GM23338 (cell line): ENCODE data around the gene ID3. TPM values are rescaled to one million over a fixed set of nuclear protein-coding genes. Genes with fewer than 3 reads are reported as not detected.

Experiments
- ATAC-seq: fragments of 200-7000 bp; cut with Tn5 transposase; 3 replicates; pipeline ENCODE4 v1.9.1; 2020
- DNase-seq: peaks from one replicate; pipeline ENCODE4 v3.0.0-alpha.2; 2015; ENCODE audit warnings: low spot score
- H2AFZ ChIP-seq: fragments of 200-600 bp; sonication (generic); 2 replicates; pipeline ENCODE4 v1.8.0; 2016; ENCODE audit warnings: antibody characterized with exemption, mild to moderate bottlenecking, moderate library complexity
- H3F3A ChIP-seq: fragments of 200-600 bp; sonication (generic); replicated peaks from 2 replicates; pipeline ENCODE4 v1.8.0; 2017; ENCODE audit warnings: antibody characterized with exemption, mixed run types, low read depth
- H3K27ac ChIP-seq: fragments of 200-600 bp; sonication (generic); 2 replicates; pipeline ENCODE4 v1.6.1; 2016; ENCODE audit warnings: low read depth
- H3K27me3 ChIP-seq: fragments of 200-600 bp; sonication (generic); 2 replicates; pipeline ENCODE4 v1.8.0; 2016; ENCODE audit warnings: mild to moderate bottlenecking, mixed run types, moderate library complexity; ENCODE audit not compliant: insufficient read depth
- H3K36me3 ChIP-seq: fragments of 200-600 bp; sonication (generic); 2 replicates; pipeline ENCODE4 v1.8.0; 2016; ENCODE audit warnings: mild to moderate bottlenecking; ENCODE audit not compliant: insufficient read depth
- H3K4me1 ChIP-seq: fragments of 200-600 bp; sonication (generic); 2 replicates; pipeline ENCODE4 v1.8.0; 2016; ENCODE audit warnings: mild to moderate bottlenecking, moderate library complexity; ENCODE audit not compliant: insufficient read depth
- H3K4me2 ChIP-seq: fragments of 200-600 bp; sonication (generic); 2 replicates; pipeline ENCODE4 v1.7.1; 2017; ENCODE audit warnings: mixed run types
- H3K4me3 ChIP-seq: fragments of 200-600 bp; sonication (generic); 2 replicates; pipeline ENCODE4 v1.6.1; 2016; ENCODE audit warnings: mixed run types
- H3K79me2 ChIP-seq: fragments of 200-600 bp; sonication (generic); replicated peaks from 2 replicates; pipeline ENCODE4 v1.8.0; 2017; ENCODE audit warnings: mild to moderate bottlenecking; ENCODE audit not compliant: insufficient read depth
- H3K9me2 ChIP-seq: fragments of 200-600 bp; sonication (generic); 2 replicates; pipeline ENCODE4 v1.8.0; 2017; ENCODE audit not compliant: insufficient read depth
- H4K20me1 ChIP-seq: fragments of 200-600 bp; sonication (generic); replicated peaks from 2 replicates; pipeline ENCODE4 v1.8.0; 2017; ENCODE audit warnings: mild to moderate bottlenecking; ENCODE audit not compliant: insufficient read depth
- H3K27ac Mint-ChIP-seq: 2 replicates; pipeline ENCODE4 v1.8.0; 2020; ENCODE audit warnings: inconsistent platforms, mild to moderate bottlenecking, moderate library complexity, mixed read lengths
- H3K27me3 Mint-ChIP-seq: 3 replicates; pipeline ENCODE4 v1.8.0; 2022; ENCODE audit warnings: low read depth, mild to moderate bottlenecking, moderate library complexity, mixed read lengths, inconsistent platforms; ENCODE audit not compliant: insufficient read depth, poor library complexity
- H3K36me3 Mint-ChIP-seq: 3 replicates; pipeline ENCODE4 v1.8.0; 2021; ENCODE audit warnings: low read depth, mild to moderate bottlenecking, inconsistent platforms, moderate library complexity, mixed read lengths
- H3K4me1 Mint-ChIP-seq: 3 replicates; pipeline ENCODE4 v1.8.0; 2020; ENCODE audit warnings: mild to moderate bottlenecking, inconsistent platforms, mixed read lengths
- H3K4me3 Mint-ChIP-seq: 3 replicates; pipeline ENCODE4 v1.8.0; 2021; ENCODE audit warnings: moderate library complexity, mild to moderate bottlenecking, inconsistent platforms, mixed read lengths
- H3K9me3 Mint-ChIP-seq: 3 replicates; pipeline ENCODE4 v1.8.0; 2020; ENCODE audit warnings: moderate library complexity, mild to moderate bottlenecking, inconsistent platforms, mixed read lengths
- CREB1 ChIP-seq: fragments of 250-450 bp; sonication (Bioruptor Pico); IDR thresholded peaks from 2 replicates; pipeline ENCODE4 v1.5.0; 2020; ENCODE audit warnings: low read depth, mild to moderate bottlenecking, moderate library complexity
- CTCF ChIP-seq, 2 experiments: fragments of 200-600 bp in 1 of 2; sonication (generic) in 1 of 2; conservative IDR thresholded peaks; 2 replicates each; pipeline versions ENCODE4 v1.5.1 to v1.6.1; 2016 to 2017; ENCODE audit warnings: antibody characterized with exemption in 2 of 2, low read depth in 2 of 2, mild to moderate bottlenecking in 2 of 2, moderate library complexity in 1 of 2
- ETS1 ChIP-seq: IDR thresholded peaks from 2 replicates; pipeline ENCODE4 v1.6.1; 2016; ENCODE audit warnings: antibody characterized with exemption
- EZH2 ChIP-seq: fragments of 200-600 bp; sonication (generic); IDR thresholded peaks from one replicate; pipeline ENCODE4 v1.8.0; 2017; ENCODE audit warnings: antibody characterized with exemption, mild to moderate bottlenecking, low read depth; ENCODE audit not compliant: unreplicated experiment
- EZH2phosphoT487 ChIP-seq: fragments of 200-600 bp; sonication (generic); IDR thresholded peaks from one replicate; pipeline ENCODE4 v1.8.1; 2018; ENCODE audit warnings: antibody characterized with exemption; ENCODE audit not compliant: unreplicated experiment
- JUNB ChIP-seq: IDR thresholded peaks from one replicate; pipeline ENCODE4 v1.6.1; 2016; ENCODE audit warnings: antibody characterized with exemption; ENCODE audit not compliant: unreplicated experiment
- NANOG ChIP-seq: IDR thresholded peaks from 2 replicates; pipeline ENCODE4 v1.6.1; 2016; ENCODE audit warnings: antibody characterized with exemption, borderline replicate concordance
- POLR2AphosphoS5 ChIP-seq: IDR thresholded peaks from 2 replicates; pipeline ENCODE4 v1.6.1; 2016; ENCODE audit warnings: antibody characterized with exemption, low read depth
- REST ChIP-seq: IDR thresholded peaks from one replicate; pipeline ENCODE4 v1.6.1; 2018; ENCODE audit warnings: antibody characterized with exemption; ENCODE audit not compliant: unreplicated experiment
- STAT1 ChIP-seq: IDR thresholded peaks from one replicate; pipeline ENCODE4 v1.6.1; 2016; ENCODE audit warnings: antibody characterized with exemption; ENCODE audit not compliant: unreplicated experiment
- ZNF114 ChIP-seq: fragments of 250-450 bp; sonication (Bioruptor Pico); IDR thresholded peaks from 2 replicates; pipeline ENCODE4 v1.5.0; 2020; ENCODE audit warnings: mild to moderate bottlenecking, moderate library complexity
- ZNF331 ChIP-seq: fragments of 250-450 bp; sonication (Bioruptor Pico); IDR thresholded peaks from 2 replicates; pipeline ENCODE4 v1.5.0; 2020; ENCODE audit warnings: low read depth, mild to moderate bottlenecking, moderate library complexity
- ZNF462 ChIP-seq: fragments of 250-450 bp; sonication (Bioruptor Pico); IDR thresholded peaks from 2 replicates; pipeline ENCODE4 v1.5.0; 2020; ENCODE audit warnings: mild to moderate bottlenecking, moderate library complexity
- polyA plus RNA-seq: library from polyadenylated mRNA; unstranded; fragments of >200 nt; fragmentation: Nextera tagmentation; extraction: Ambion mirVana; gene quantifications from 2 replicates; pipeline ENCODE4 v1.2.1, GENCODE V29; 2016
- total RNA-seq: library from RNA; depleted of rRNA; stranded (reverse); fragments of >200 nt; shearing (Covaris generic); gene quantifications from 2 replicates; pipeline ENCODE4 v1.2.3, GENCODE V29; 2014

The ID3 gene
- total and polyA plus RNA-seq, 2 experiments from 2014 or later: 164 to 345 TPM

GRCh38 chr1:23524716-23525401 is 34.4 kb downstream of the ID3 start:
- no peaks in the 10 kb centered on the region; the same call in 1 of the 2 replicates for H4K20me1 ChIP-seq
- no peak overlapping the region for H2AFZ ChIP-seq
- H3K4me1 Mint-ChIP-seq: peaks cover 24% of the 10 kb centered on the region
- ATAC-seq: peak; percentile 52
- H3K36me3 Mint-ChIP-seq: peaks cover 16% of the 10 kb centered on the region
- H3K4me2 ChIP-seq: 0 out of 2 replicates have a peak overlapping the region, but pooled peaks have one; percentile 20
- peaks cover 12% of the 10 kb centered on the region for H3K27me3 ChIP-seq
- H3K4me3 ChIP-seq: no peak overlapping the region
- H3K36me3 ChIP-seq: no peaks in the 10 kb centered on the region
- DNase-seq: no peak
- no peak overlapping the region for H3K27ac ChIP-seq
- peaks cover 20% of the 10 kb centered on the region for H3K4me1 ChIP-seq
- TF ChIP-seq STAT1: no peak
- no peak for TF ChIP-seq ZNF331 (CRISPR knock-in tag)
- no peak for TF ChIP-seq EZH2
- no peak for TF ChIP-seq ZNF114 (CRISPR knock-in tag)
- no peak for TF ChIP-seq ETS1
- no peak for TF ChIP-seq NANOG
- no peak for TF ChIP-seq CTCF (conservative IDR thresholded peaks at IDR 0.05; ENCODE audit: low read depth in 2 of 2)
- no peak for TF ChIP-seq JUNB
- no peak for TF ChIP-seq EZH2phosphoT487
- TF ChIP-seq CREB1 (CRISPR knock-in tag): no peak
- TF ChIP-seq POLR2AphosphoS5: no peak
- TF ChIP-seq REST: no peak
- no peak for TF ChIP-seq ZNF462 (CRISPR knock-in tag)
- no peaks in the 10 kb centered on the region for H3K9me2 ChIP-seq
- no peaks in the 10 kb centered on the region for H3K9me3 Mint-ChIP-seq
- H3K27me3 Mint-ChIP-seq: peaks cover 17% of the 10 kb centered on the region
- no peak overlapping the region for H3K27ac Mint-ChIP-seq
- H3K4me3 Mint-ChIP-seq: no peak overlapping the region
- no peaks in the 10 kb centered on the region for H3K79me2 ChIP-seq
- no peaks in the 10 kb centered on the region for H3F3A ChIP-seq
